Hepatocyte (in vitro differentiated cells): ENCODE measurements around the gene KLRF2. TPM values are rescaled to one million over a fixed set of nuclear protein-coding genes. Genes with fewer than 3 reads are reported as not detected.
A peak's percentile ranks its signal among the peaks of the same experiment; 100 is the strongest.

ENCODE experiments used
- DNase-seq: peaks from one replicate; pipeline ENCODE4 v3.0.0-alpha.2; 2016; ENCODE audit warnings: low spot score
- H2AFZ ChIP-seq: fragments of 200-600 bp; sonication (generic); 2 replicates; pipeline ENCODE4 v1.6.0; 2016; ENCODE audit warnings: antibody characterized with exemption, mild to moderate bottlenecking
- H3K27ac ChIP-seq: fragments of 200-600 bp; sonication (generic); 2 replicates; pipeline ENCODE4 v1.5.1; 2016; ENCODE audit warnings: mild to moderate bottlenecking
- H3K27me3 ChIP-seq: fragments of 200-600 bp; sonication (generic); 2 replicates; pipeline ENCODE4 v1.6.1; 2016
- H3K36me3 ChIP-seq: fragments of 200-600 bp; sonication (generic); replicated peaks from 2 replicates; pipeline ENCODE4 v1.5.1; 2016; ENCODE audit warnings: low read depth; ENCODE audit not compliant: insufficient read depth
- H3K4me1 ChIP-seq: fragments of 200-600 bp; sonication (generic); 2 replicates; pipeline ENCODE4 v1.5.1; 2016; ENCODE audit warnings: mild to moderate bottlenecking, moderate library complexity; ENCODE audit not compliant: insufficient read depth
- H3K4me2 ChIP-seq: fragments of 200-600 bp; sonication (generic); 2 replicates; pipeline ENCODE4 v1.6.0; 2016
- H3K4me3 ChIP-seq: fragments of 200-600 bp; sonication (generic); 2 replicates; pipeline ENCODE4 v1.5.1; 2016; ENCODE audit warnings: mild to moderate bottlenecking
- H3K79me2 ChIP-seq: fragments of 200-600 bp; sonication (generic); 2 replicates; pipeline ENCODE4 v1.6.0; 2017; ENCODE audit warnings: mild to moderate bottlenecking
- H3K9me2 ChIP-seq: fragments of 200-600 bp; sonication (generic); replicated peaks from 2 replicates; pipeline ENCODE4 v1.6.0; 2017; ENCODE audit warnings: mild to moderate bottlenecking; ENCODE audit not compliant: insufficient read depth
- H3K9me3 ChIP-seq: fragments of 200-600 bp; sonication (generic); 2 replicates; pipeline ENCODE4 v1.5.1; 2016; ENCODE audit warnings: low read depth, mild to moderate bottlenecking
- H4K20me1 ChIP-seq: fragments of 200-600 bp; sonication (generic); 2 replicates; pipeline ENCODE4 v1.6.0; 2016; ENCODE audit warnings: mild to moderate bottlenecking; ENCODE audit not compliant: insufficient read depth, poor library complexity, severe bottlenecking
- EZH2 ChIP-seq: fragments of 200-600 bp; sonication (generic); IDR thresholded peaks from 2 replicates; pipeline ENCODE4 v1.6.1; 2016; ENCODE audit warnings: antibody characterized with exemption, mild to moderate bottlenecking, borderline replicate concordance
- EZH2phosphoT487 ChIP-seq: fragments of 200-600 bp; sonication (generic); IDR thresholded peaks from one replicate; pipeline ENCODE4 v1.6.1; 2018; ENCODE audit warnings: antibody characterized with exemption, mild to moderate bottlenecking, low read depth, moderate library complexity; ENCODE audit not compliant: unreplicated experiment, severe bottlenecking
- WGBS: methylation state at CpG from one replicate; pipeline ENCODE4 v1.1.6; 2016; ENCODE audit warnings: low lambda C conversion rate; ENCODE audit errors: missing lambda C conversion rate; 5-methylcytosine and 5-hydroxymethylcytosine counted together
- polyA plus RNA-seq: library from polyadenylated mRNA; unstranded; fragments of >200 nt; fragmentation: Nextera tagmentation; extraction: Ambion mirVana; gene quantifications from 2 replicates; pipeline ENCODE4 v1.2.1, GENCODE V29; 2016
- total RNA-seq: library from RNA; depleted of rRNA; stranded (reverse); fragments of >200 nt; gene quantifications from 2 replicates; pipeline ENCODE4 v1.2.3, GENCODE V29; 2014
- TF ChIP-seq, protein P1 (sequence below): fragments of 200-600 bp; sonication (generic); IDR thresholded peaks from 2 replicates; pipeline ENCODE4 v1.5.1; 2016; ENCODE audit warnings: antibody characterized with exemption, mild to moderate bottlenecking; ENCODE audit not compliant: poor library complexity

KLRF2 gene
- total and polyA plus RNA-seq, 2 experiments from 2014 or later = not detected

DNA sequence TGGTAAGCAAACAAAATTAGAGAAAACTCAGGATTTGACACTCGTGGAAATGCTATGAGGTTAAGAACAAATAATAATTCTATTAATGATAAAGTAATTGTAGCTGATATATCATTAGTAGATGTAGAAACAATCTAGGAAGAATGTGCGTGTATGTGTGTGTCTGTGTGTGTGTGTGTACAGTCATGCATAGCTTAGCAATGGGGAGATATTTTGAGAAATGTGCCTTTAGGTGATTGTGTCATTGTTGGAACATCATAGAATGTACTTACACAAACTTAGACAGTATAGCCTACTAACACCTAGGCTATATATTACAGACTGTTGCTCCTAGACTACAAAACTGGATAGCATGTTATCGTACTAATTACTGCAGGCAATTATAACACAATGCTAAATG lies 45.6 kb downstream of the KLRF2 start:
- no peak overlapping the region for H3K4me2 ChIP-seq
- H3K27ac ChIP-seq = no peak overlapping the region
- no peak for DNase-seq
- no peaks in the 10 kb centered on the region for H3K9me2 ChIP-seq
- WGBS = 86% methylated on average over 3 of the region's 3 CpGs
- TF ChIP-seq, protein P1, sequence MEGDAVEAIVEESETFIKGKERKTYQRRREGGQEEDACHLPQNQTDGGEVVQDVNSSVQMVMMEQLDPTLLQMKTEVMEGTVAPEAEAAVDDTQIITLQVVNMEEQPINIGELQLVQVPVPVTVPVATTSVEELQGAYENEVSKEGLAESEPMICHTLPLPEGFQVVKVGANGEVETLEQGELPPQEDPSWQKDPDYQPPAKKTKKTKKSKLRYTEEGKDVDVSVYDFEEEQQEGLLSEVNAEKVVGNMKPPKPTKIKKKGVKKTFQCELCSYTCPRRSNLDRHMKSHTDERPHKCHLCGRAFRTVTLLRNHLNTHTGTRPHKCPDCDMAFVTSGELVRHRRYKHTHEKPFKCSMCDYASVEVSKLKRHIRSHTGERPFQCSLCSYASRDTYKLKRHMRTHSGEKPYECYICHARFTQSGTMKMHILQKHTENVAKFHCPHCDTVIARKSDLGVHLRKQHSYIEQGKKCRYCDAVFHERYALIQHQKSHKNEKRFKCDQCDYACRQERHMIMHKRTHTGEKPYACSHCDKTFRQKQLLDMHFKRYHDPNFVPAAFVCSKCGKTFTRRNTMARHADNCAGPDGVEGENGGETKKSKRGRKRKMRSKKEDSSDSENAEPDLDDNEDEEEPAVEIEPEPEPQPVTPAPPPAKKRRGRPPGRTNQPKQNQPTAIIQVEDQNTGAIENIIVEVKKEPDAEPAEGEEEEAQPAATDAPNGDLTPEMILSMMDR = no peak
- TF ChIP-seq EZH2phosphoT487 = no peak
- TF ChIP-seq EZH2 = no peak
- H3K36me3 ChIP-seq = no peaks in the 10 kb centered on the region
- no peaks in the 10 kb centered on the region for H3K27me3 ChIP-seq
- H4K20me1 ChIP-seq = no peaks in the 10 kb centered on the region
- no peak overlapping the region for H3K4me3 ChIP-seq
- no peaks in the 10 kb centered on the region for H3K9me3 ChIP-seq
- no peaks in the 10 kb centered on the region for H3K79me2 ChIP-seq
- H2AFZ ChIP-seq = no peak overlapping the region
- no peaks in the 10 kb centered on the region for H3K4me1 ChIP-seq

DNA sequence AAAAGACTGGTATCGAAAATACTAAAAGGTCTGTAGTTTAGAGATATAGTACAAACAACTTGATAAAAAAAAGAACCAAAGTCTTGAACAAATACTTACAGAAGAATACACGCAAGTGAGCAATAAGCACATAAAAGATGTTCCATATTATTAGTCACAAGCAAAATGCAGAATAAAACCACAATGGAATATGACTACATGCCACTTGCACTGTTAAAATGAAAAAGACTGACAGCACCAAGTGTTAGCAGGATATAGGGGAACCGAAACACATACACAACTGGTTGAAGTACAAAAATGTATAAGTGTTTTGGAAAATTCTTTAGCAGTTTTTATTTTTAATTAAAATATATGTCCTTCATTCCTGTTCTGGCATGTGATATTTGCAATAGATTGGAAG lies 47.3 kb downstream of the KLRF2 start:
- TF ChIP-seq, protein P1 = no peak
- no peak for TF ChIP-seq EZH2
- no peak for TF ChIP-seq EZH2phosphoT487
- H4K20me1 ChIP-seq = no peaks in the 10 kb centered on the region
- no peak overlapping the region for H3K27ac ChIP-seq
- WGBS = 86% methylated on average over 3 of the region's 3 CpGs
- H3K27me3 ChIP-seq = no peaks in the 10 kb centered on the region
- no peak overlapping the region for H3K4me3 ChIP-seq
- no peaks in the 10 kb centered on the region for H3K4me1 ChIP-seq
- H3K36me3 ChIP-seq = no peaks in the 10 kb centered on the region
- no peaks in the 10 kb centered on the region for H3K9me2 ChIP-seq
- H3K9me3 ChIP-seq = no peaks in the 10 kb centered on the region
- H3K79me2 ChIP-seq = no peaks in the 10 kb centered on the region
- H2AFZ ChIP-seq = no peak overlapping the region
- H3K4me2 ChIP-seq = no peak overlapping the region
- no peak for DNase-seq

DNA sequence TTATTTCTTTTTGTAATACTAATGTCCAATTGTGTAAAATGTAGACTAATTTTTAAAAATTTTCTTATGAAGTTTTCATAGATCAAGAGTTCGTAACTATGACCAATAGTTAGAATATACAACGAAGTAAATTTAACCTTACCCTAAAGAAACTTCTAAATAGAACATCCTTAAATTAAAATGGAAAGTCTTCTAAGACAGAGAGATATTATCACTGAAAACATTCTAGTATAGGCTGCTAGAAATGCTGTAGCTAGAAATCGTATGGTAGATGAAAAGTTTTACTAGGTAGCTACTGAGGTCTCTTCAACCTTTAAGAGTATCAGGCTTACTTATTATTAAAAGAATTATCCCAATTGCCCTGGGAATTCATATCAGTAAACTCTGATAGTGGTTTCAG lies 50.0 kb downstream of the KLRF2 start:
- Histone ChIP-seq H3K79me2 (no peaks in the 10 kb centered on the region), H4K20me1 (no peaks in the 10 kb centered on the region), H3K4me3 (no peak overlapping the region), H3K9me3 (no peaks in the 10 kb centered on the region), H2AFZ (no peak overlapping the region), H3K36me3 (no peaks in the 10 kb centered on the region), H3K27ac (no peak overlapping the region), H3K4me1 (no peaks in the 10 kb centered on the region), H3K27me3 (no peaks in the 10 kb centered on the region), H3K4me2 (no peak overlapping the region), H3K9me2 (no peaks in the 10 kb centered on the region)
- TF ChIP-seq EZH2 (no peak), EZH2phosphoT487 (no peak)
- TF ChIP-seq, protein P1 = no peak
- 78% methylated on average over 3 of the region's 3 CpGs for WGBS
- no peak for DNase-seq

DNA sequence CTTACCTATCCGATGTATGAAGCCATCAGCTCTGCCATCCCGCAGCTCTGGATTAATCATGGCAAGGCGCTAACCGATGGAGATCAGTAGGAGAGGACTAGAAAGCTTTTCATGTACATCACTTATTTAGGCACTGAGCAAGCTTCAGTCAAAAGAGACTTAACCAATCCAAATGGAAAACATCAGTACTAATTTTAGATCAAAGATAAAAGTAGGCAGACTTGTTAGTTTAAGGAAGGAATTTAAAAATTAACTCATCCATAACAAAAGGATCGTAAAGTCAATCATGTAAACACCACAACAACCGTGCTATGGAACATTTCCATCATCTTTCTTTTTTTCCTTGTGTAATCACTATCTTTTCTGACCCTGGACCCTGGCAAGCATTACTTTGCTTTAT lies 51.0 kb downstream of the KLRF2 start, which contains the start of gene CLEC2A:
Gene CLEC2A (minus strand): TSS at position 101 of the 400 bp plus-strand sequence. CDS start 41 bp downstream, at position 60.
- no peaks in the 10 kb centered on the region for H3K27me3 ChIP-seq
- H2AFZ ChIP-seq = peak within 1 kb of the TSS; percentile 5
- H3K79me2 ChIP-seq = no peaks in the 10 kb centered on the region
- DNase-seq = no peak
- H3K27ac ChIP-seq = no peak within 1 kb of the TSS
- H3K4me1 ChIP-seq = no peaks in the 10 kb centered on the region
- no peak within 1 kb of the TSS for H3K4me3 ChIP-seq
- no peaks in the 10 kb centered on the region for H3K9me2 ChIP-seq
- no peak for TF ChIP-seq EZH2
- TF ChIP-seq, protein P1 = no peak
- TF ChIP-seq EZH2phosphoT487 = no peak
- H3K36me3 ChIP-seq = no peaks in the 10 kb centered on the region
- no peaks in the 10 kb centered on the region for H3K9me3 ChIP-seq
- H3K4me2 ChIP-seq = no peak within 1 kb of the TSS
- 73% methylated on average over 6 of the region's 6 CpGs for WGBS
- no peaks in the 10 kb centered on the region for H4K20me1 ChIP-seq
